Liver (tissue), 3 donors: ENCODE data around the gene ISM1.

Experiments used
- EGR1 ChIP-seq, 2 donors: IDR thresholded peaks; 2 replicates each; pipeline ENCODE4 v1.6.1; 2016 to 2018; ENCODE audit warnings: antibody characterized with exemption in 2 of 2, low read depth in 2 of 2
- GABPA ChIP-seq, 2 donors: IDR thresholded peaks in 1 of 2; conservative IDR thresholded peaks in 1 of 2; 2 replicates each; pipeline ENCODE4 v1.6.1; 2016; ENCODE audit warnings: antibody characterized with exemption in 2 of 2, mild to moderate bottlenecking in 1 of 2, moderate library complexity in 1 of 2
- RAD21 ChIP-seq, 2 donors: IDR thresholded peaks; 2 replicates each; pipeline ENCODE4 v1.6.1; 2016; ENCODE audit warnings: antibody characterized with exemption in 2 of 2, mild to moderate bottlenecking in 2 of 2
- SP1 ChIP-seq: IDR thresholded peaks from 2 replicates; pipeline ENCODE4 v1.6.1; 2018; ENCODE audit warnings: antibody characterized with exemption, mild to moderate bottlenecking
- TAF1 ChIP-seq: conservative IDR thresholded peaks from 2 replicates; pipeline ENCODE4 v1.6.1; 2016; ENCODE audit warnings: antibody characterized with exemption, mild to moderate bottlenecking
- YY1 ChIP-seq: IDR thresholded peaks from 2 replicates; pipeline ENCODE4 v1.6.1; 2016; ENCODE audit warnings: antibody characterized with exemption, mild to moderate bottlenecking
- TF ChIP-seq, protein P1 (sequence below): fragments of 150-350 bp; IDR thresholded peaks from 2 replicates; pipeline ENCODE4 v1.5.1; 2017; ENCODE audit warnings: improper control_type of control experiment, low read depth, low read length; ENCODE audit not compliant: missing input control
- TF ChIP-seq, protein P2 (sequence below): IDR thresholded peaks from 2 replicates; pipeline ENCODE4 v1.6.1; 2016; ENCODE audit warnings: antibody characterized with exemption
- donor health status: healthy.
- donor health status: healthy.

DNA sequence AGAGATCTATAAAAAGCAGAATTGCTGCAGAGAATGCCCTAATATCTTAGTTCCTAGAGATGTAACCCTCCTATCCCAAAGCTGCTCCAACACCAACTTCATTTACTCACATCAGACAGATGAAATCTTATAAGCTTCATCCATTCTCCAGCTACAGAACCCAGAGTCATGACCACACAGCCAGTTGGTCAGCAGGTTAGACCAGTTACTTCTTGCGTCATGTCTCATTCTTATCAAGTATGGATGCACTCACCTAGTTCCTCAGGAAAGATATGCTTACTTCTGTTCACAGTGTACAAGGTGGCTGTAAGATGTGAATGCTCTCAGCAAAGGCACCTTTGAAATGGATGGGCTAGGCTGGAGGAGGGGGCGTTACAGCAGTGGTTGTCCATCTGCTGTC lies 47.9 kb upstream of the ISM1 start:
- TF ChIP-seq GABPA (IDR thresholded peaks at IDR 0.05 in 1 of 2, conservative IDR thresholded peaks at IDR 0.05 in 1 of 2) (no peak), SP1 (no peak), RAD21 (IDR thresholded peaks at IDR 0.05) (no peak), YY1 (no peak), EGR1 (IDR thresholded peaks at IDR 0.05; ENCODE audit: low read depth in 2 of 2) (no peak), TAF1 (no peak)
- TF ChIP-seq, protein P1, sequence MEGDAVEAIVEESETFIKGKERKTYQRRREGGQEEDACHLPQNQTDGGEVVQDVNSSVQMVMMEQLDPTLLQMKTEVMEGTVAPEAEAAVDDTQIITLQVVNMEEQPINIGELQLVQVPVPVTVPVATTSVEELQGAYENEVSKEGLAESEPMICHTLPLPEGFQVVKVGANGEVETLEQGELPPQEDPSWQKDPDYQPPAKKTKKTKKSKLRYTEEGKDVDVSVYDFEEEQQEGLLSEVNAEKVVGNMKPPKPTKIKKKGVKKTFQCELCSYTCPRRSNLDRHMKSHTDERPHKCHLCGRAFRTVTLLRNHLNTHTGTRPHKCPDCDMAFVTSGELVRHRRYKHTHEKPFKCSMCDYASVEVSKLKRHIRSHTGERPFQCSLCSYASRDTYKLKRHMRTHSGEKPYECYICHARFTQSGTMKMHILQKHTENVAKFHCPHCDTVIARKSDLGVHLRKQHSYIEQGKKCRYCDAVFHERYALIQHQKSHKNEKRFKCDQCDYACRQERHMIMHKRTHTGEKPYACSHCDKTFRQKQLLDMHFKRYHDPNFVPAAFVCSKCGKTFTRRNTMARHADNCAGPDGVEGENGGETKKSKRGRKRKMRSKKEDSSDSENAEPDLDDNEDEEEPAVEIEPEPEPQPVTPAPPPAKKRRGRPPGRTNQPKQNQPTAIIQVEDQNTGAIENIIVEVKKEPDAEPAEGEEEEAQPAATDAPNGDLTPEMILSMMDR: no peak
- TF ChIP-seq, protein P2, sequence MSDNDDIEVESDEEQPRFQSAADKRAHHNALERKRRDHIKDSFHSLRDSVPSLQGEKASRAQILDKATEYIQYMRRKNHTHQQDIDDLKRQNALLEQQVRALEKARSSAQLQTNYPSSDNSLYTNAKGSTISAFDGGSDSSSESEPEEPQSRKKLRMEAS: no peak
